HuH-7.5 (cell line): ENCODE measurements around the gene RAF1.
"Not testable (repeated sequence)": the region's sequence is repeated elsewhere in the genome, so short reads cannot be mapped to it uniquely, and the experiment has no call there.

Source experiments
- DNase-seq: peaks from one replicate; pipeline ENCODE4 v3.0.0; 2011; ENCODE audit warnings: low spot score

Gene RAF1

GRCh38 chr3:12558706-12559105, 105.2 kb downstream of the RAF1 start:
- no peak for DNase-seq

- peak; percentile 41 for DNase-seq
Measured at GRCh38 chr3:12557473-12558100, 106.3 kb downstream of the RAF1 start.

GRCh38 chr3:12556690-12557472, 107.0 kb downstream of the RAF1 start, which contains the start of gene MKRN2:
MKRN2 (plus strand) TSS chr3:12557087; CDS start chr3:12557151, 64 bp downstream.
- DNase-seq = peak; percentile 85

GRCh38 chr3:12556314-12556689, 107.6 kb downstream of the RAF1 start:
- no peak for DNase-seq

DNA sequence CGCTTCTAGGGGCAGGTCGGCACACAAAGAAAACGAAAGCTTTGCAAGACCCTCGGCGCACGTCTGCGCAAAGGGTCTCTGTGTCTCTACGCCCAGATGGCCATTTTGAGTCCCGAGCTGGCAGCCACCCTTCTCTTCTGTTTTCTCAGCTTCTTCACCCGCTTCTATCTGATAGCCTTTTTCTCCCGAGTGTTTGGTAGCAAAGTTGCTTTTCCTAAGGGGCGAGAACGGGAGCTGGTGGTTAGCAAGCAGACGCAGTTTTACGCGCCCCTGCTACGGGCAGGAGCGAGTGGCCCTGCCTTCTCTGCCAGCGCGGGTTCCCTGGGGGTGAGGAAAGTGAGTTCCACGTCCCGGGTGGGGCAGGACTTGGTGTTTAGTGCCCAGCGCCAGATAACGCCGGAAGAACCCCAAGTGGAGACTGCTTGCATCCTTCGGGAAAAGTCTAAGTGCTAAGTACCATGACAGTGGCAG, 110.0 kb downstream of the RAF1 start:
- DNase-seq = peak; percentile 20

- no peak for DNase-seq
Measured at GRCh38 chr3:12549971-12550760, 113.8 kb downstream of the RAF1 start.

DNA sequence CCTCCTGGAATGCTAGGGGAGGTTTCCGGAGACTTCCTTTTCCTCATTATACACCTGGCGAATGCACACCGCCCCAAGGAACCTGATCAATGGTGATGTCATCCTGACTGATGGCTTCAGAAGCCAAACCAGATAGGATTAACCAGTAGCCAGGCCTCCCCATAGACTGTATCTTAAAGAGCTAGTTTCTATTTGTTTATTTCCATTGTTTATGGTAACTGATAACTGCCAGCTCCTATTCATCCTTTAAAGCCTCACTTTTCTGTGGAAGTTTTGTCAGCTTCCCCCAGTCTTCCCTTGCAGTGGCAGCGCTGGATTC, 118.5 kb downstream of the RAF1 start, which contains the start of gene MKRN2OS:
TSS of gene MKRN2OS (minus strand) at position 27 of the 319 bp plus-strand sequence. CDS start 35 bp downstream, outside the sequence.
- DNase-seq = peak; percentile 27

GRCh38 chr3:12544652-12545472, 119.1 kb downstream of the RAF1 start:
- no peak for DNase-seq

GRCh38 chr3:12543497-12543896, 120.4 kb downstream of the RAF1 start:
- DNase-seq = not testable (repeated sequence)

- no peak for DNase-seq
Measured at GRCh38 chr3:12541625-12542024, 122.3 kb downstream of the RAF1 start.

- DNase-seq = no peak
Measured at GRCh38 chr3:12536423-12536822, 127.5 kb downstream of the RAF1 start.
